Endothelial cell of umbilical vein (primary cell): ENCODE data around the gene PCLO. TPM values are rescaled to one million over a fixed set of nuclear protein-coding genes. Genes with fewer than 3 reads are reported as not detected.

Experiments
- BruUV-seq: library from RNA; stranded (reverse); fragments of 400-500 nt; replicated peaks from 2 replicates; lab custom pipeline; 2021; lab: Mats Ljungman, UMichigan
- CTCF ChIA-PET: fragments of 300-600, 350-600 bp; sonication (Branson Sonifier 250); formaldehyde crosslinking; loops from one replicate; lab custom pipeline; 2021; ENCODE audit warnings: antibody characterized with exemption, inconsistent platforms; lab: Charles Lee
- POLR2A ChIA-PET: fragments of 300-600, 350-600 bp; sonication (Branson Sonifier 250); formaldehyde crosslinking; loops from one replicate; lab custom pipeline; 2021; ENCODE audit warnings: antibody characterized with exemption, inconsistent platforms; lab: Charles Lee
- DNase-seq: peaks from one replicate; pipeline ENCODE4 v3.0.0-alpha.2; 2011; ENCODE audit warnings: low read depth, low spot score
- FAIRE-seq: peaks from 2 replicates; lab custom pipeline; 2011; peaks lifted over from hg19 to GRCh38; lab: Jason Lieb, UNC
- H2AFZ ChIP-seq: 2 replicates; pipeline ENCODE4 v1.6.0; 2012; ENCODE audit warnings: low read depth, low read length, control low read depth, inconsistent platforms
- H3K27ac ChIP-seq: 2 replicates; pipeline ENCODE4 v1.5.1; 2011; ENCODE audit warnings: low read depth, mild to moderate bottlenecking, control low read depth, low read length, moderate library complexity; ENCODE audit not compliant: insufficient read depth
- H3K27me3 ChIP-seq, 2 experiments: 2 replicates each; pipeline versions ENCODE4 v1.6.0 to v1.6.1; 2011; ENCODE audit warnings: low read length in 2 of 2, mixed read lengths in 1 of 2; ENCODE audit not compliant: control insufficient read depth in 2 of 2, insufficient read depth in 2 of 2
- H3K36me3 ChIP-seq, 2 experiments: 2 replicates in 1 of 2; 3 replicates in 1 of 2; pipeline ENCODE4 v1.5.1; 2011; ENCODE audit warnings: low read length in 2 of 2, mild to moderate bottlenecking in 1 of 2, moderate library complexity in 1 of 2; ENCODE audit not compliant: control insufficient read depth in 2 of 2, insufficient read depth in 2 of 2; ENCODE audit errors: extremely low read depth in 1 of 2
- H3K4me1 ChIP-seq: 3 replicates; pipeline ENCODE4 v1.5.1; 2011; ENCODE audit warnings: mild to moderate bottlenecking, low read length; ENCODE audit not compliant: control insufficient read depth, insufficient read depth; ENCODE audit errors: extremely low read depth
- H3K4me2 ChIP-seq: 2 replicates; pipeline ENCODE4 v1.6.1; 2011; ENCODE audit warnings: low read length, control low read depth, mixed read lengths; ENCODE audit not compliant: insufficient read depth
- H3K4me3 ChIP-seq, 3 experiments: fragments of 200-600 bp in 1 of 3; sonication (generic), shearing (Covaris generic) in 1 of 3; replicated peaks in 1 of 3; 2 replicates each; pipeline ENCODE4 v1.5.1; 2011 to 2016; ENCODE audit warnings: control low read depth in 3 of 3, low read length in 3 of 3, mild to moderate bottlenecking in 2 of 3, inconsistent platforms in 1 of 3, low read depth in 1 of 3, moderate library complexity in 1 of 3; ENCODE audit not compliant: insufficient read depth in 1 of 3
- H3K79me2 ChIP-seq: 2 replicates; pipeline ENCODE4 v1.6.0; 2012; ENCODE audit warnings: low read length, inconsistent platforms; ENCODE audit not compliant: control insufficient read depth, insufficient read depth
- H3K9ac ChIP-seq: replicated peaks from 2 replicates; pipeline ENCODE3; 2011; ENCODE audit warnings: low read length, control low read depth; ENCODE audit not compliant: insufficient read depth; ENCODE audit errors: extremely low read depth
- H3K9me1 ChIP-seq: replicated peaks from 3 replicates; pipeline ENCODE4 v1.6.0; 2011; ENCODE audit warnings: mild to moderate bottlenecking, low read length; ENCODE audit not compliant: control insufficient read depth, insufficient read depth; ENCODE audit errors: extremely low read depth
- H3K9me3 ChIP-seq: replicated peaks from 2 replicates; pipeline ENCODE4 v1.5.1; 2012; ENCODE audit warnings: low read length, inconsistent platforms; ENCODE audit not compliant: control insufficient read depth, insufficient read depth
- H4K20me1 ChIP-seq: replicated peaks from 2 replicates; pipeline ENCODE3; 2011; ENCODE audit warnings: mild to moderate bottlenecking, low read length; ENCODE audit not compliant: control insufficient read depth, insufficient read depth; ENCODE audit errors: extremely low read depth
- CTCF ChIP-seq, 2 donors: IDR thresholded peaks; 1 replicate in 1 of 2; 2 replicates in 1 of 2; pipeline ENCODE4 v1.5.1; 2011; ENCODE audit warnings: low read length in 2 of 2, mild to moderate bottlenecking in 2 of 2, moderate library complexity in 2 of 2, control low read depth in 1 of 2, inconsistent platforms in 1 of 2, low read depth in 1 of 2; ENCODE audit not compliant: insufficient read depth in 1 of 2; ENCODE audit errors: extremely low read depth in 1 of 2
- EZH2 ChIP-seq: IDR thresholded peaks from 2 replicates; pipeline ENCODE4 v1.6.1; 2012; ENCODE audit warnings: borderline replicate concordance, low read depth, mild to moderate bottlenecking, moderate library complexity, low read length, inconsistent platforms; ENCODE audit not compliant: severe bottlenecking
- FOS ChIP-seq: IDR thresholded peaks from 2 replicates; pipeline ENCODE4 v1.6.1; 2011; ENCODE audit warnings: mild to moderate bottlenecking, low read length, moderate library complexity, borderline replicate concordance; ENCODE audit not compliant: insufficient read depth
- GATA2 ChIP-seq: IDR thresholded peaks from 2 replicates; pipeline ENCODE4 v1.7.0; 2011; ENCODE audit warnings: low read depth, mild to moderate bottlenecking, moderate library complexity, mixed read lengths, low read length; ENCODE audit not compliant: insufficient read length, insufficient read depth
- JUN ChIP-seq: IDR thresholded peaks from 2 replicates; pipeline ENCODE4 v1.6.1; 2011; ENCODE audit warnings: borderline replicate concordance, low read depth; ENCODE audit not compliant: insufficient read length, insufficient read depth
- MAX ChIP-seq: IDR thresholded peaks from 2 replicates; pipeline ENCODE4 v1.6.1; 2011; ENCODE audit not compliant: insufficient read depth, insufficient read length
- MYC ChIP-seq: IDR thresholded peaks from one replicate; pipeline ENCODE4 v1.6.1; 2011; ENCODE audit warnings: mild to moderate bottlenecking, low read depth, low read length
- POLR2A ChIP-seq: IDR thresholded peaks from 2 replicates; pipeline ENCODE4 v1.6.1; 2012; ENCODE audit warnings: low read depth, mild to moderate bottlenecking, control low read depth, low read length
- POLR2AphosphoS5 ChIP-seq: IDR thresholded peaks from 2 replicates; pipeline ENCODE4 v1.6.1; 2012; ENCODE audit warnings: low read depth, mild to moderate bottlenecking, control low read depth, low read length, moderate library complexity; ENCODE audit not compliant: insufficient read depth
- dilution Hi-C: fragments of 300-500 bp; cut with MboI; formaldehyde crosslinking; loops from one replicate; pipeline ENCODE4 v1.15.0; 2019; ENCODE audit warnings: low sequenced_read_pairs; ENCODE audit not compliant: extremely low pct_ligation_motif_present
- intact Hi-C: fragments of 100-400 bp; cut with micrococcal nuclease; formaldehyde crosslinking; loops from one replicate; pipeline ENCODE4 v1.10.0; 2022
- polyA plus RNA-seq, 4 experiments: library from polyadenylated mRNA; depleted of rRNA in 3 of 4; stranded (reverse) in 3 of 4; unstranded in 1 of 4; fragments of >200 nt; gene quantifications; 2 replicates each; pipeline versions ENCODE4 v1.2.1 to v1.2.3, GENCODE V29; 2011 to 2012; ENCODE audit warnings: missing spikeins in 1 of 4
- total RNA-seq: library from RNA; stranded (reverse); gene quantifications from 2 replicates; pipeline ENCODE4 v1.2.3, GENCODE V29; 2021

PCLO gene
- total and polyA plus RNA-seq, 2 donors (not counting 3 experiments of a cell fraction or from before 2014, with no cell fraction given): 0.04 to 0.75 TPM

GRCh38 chr7:83111391-83111790, 51.3 kb downstream of the PCLO start:
- Histone ChIP-seq H3K4me1 (no peaks in the 10 kb centered on the region), H3K9ac (no peak overlapping the region), H3K9me3 (no peaks in the 10 kb centered on the region), H3K79me2 (no peaks in the 10 kb centered on the region), H3K4me3 (no peak overlapping the region), H3K27ac (no peak overlapping the region), H3K27me3 (no peaks in the 10 kb centered on the region), H4K20me1 (no peaks in the 10 kb centered on the region), H3K36me3 (no peaks in the 10 kb centered on the region), H3K4me2 (no peak overlapping the region), H3K9me1 (no peaks in the 10 kb centered on the region), H2AFZ (no peak overlapping the region)
- DNase-seq (no peak), FAIRE-seq (no peak)
- no TSS peak for BruUV-seq
- no peak for TF ChIP-seq POLR2AphosphoS5
- TF ChIP-seq POLR2A: no peak
- no peak for TF ChIP-seq FOS
- TF ChIP-seq GATA2: no peak
- no peak for TF ChIP-seq JUN
- TF ChIP-seq MYC: no peak
- TF ChIP-seq CTCF (IDR thresholded peaks at IDR 0.05; ENCODE audit: extremely low read depth in 1 of 2, insufficient read depth in 1 of 2, low read depth in 1 of 2, low read length in 2 of 2): no peak
- no peak for TF ChIP-seq EZH2
- no peak for TF ChIP-seq MAX
- intact Hi-C loops (no loop called here), dilution Hi-C loops (no loop called here)
- ChIA-PET CTCF (no interaction called here), POLR2A (no interaction called here)
